Dermis blood vessel endothelial cell (primary cell): Measurements from ENCODE around the gene DCAF7. TPM values are rescaled to one million over a fixed set of nuclear protein-coding genes. Genes with fewer than 3 reads are reported as not detected.

ENCODE experiments used
- DNase-seq: peaks from one replicate; pipeline ENCODE4 v3.0.0; 2010
- total RNA-seq: library from RNA; depleted of rRNA; stranded (reverse); fragments of >200 nt; gene quantifications from 2 replicates; pipeline ENCODE4 v1.2.3, GENCODE V29; 2014

The DCAF7 gene
- total RNA-seq, 1 donor from 2014 or later: 27.9 TPM

DNA sequence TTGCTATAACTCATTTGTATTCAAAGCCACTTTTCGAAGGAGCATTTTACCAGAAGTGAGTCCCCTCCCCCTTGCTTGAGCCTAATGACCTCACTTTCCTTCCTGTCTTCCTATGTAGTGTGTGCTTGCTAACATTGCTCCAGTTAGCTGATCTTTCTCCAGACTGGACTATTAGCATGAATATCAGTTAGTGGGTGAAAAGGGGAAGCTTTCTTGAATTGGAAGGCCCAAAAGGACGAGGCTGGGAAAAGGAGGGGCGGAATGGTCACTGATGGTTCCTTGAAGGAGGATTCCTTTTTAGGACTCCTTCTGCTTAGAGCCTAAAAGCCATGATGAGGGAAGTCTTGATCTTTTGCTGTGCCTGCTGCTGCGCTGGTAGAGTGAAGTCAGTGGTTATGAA is 83.9 kb downstream of the DCAF7 start:
- peak; percentile 81 for DNase-seq

DNA sequence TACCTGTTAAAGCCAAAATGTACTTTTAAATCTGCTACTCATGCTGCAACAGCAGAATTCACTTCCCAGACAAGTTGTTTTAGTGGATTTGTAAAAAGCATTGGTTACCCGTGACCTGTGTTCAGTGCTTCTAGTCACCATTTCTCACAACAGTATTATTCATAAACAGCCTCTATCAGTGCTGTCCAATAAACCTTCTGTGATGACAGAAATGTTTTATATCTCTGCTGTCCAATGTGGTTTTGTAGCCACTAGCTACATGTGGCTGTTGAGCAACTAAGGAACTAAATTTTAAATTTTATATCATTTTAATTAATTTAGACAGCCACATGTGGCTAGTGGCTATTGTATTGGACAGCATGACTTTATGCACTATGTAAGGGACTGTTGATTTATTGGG is 84.5 kb downstream of the DCAF7 start:
- no peak for DNase-seq

- DNase-seq: no peak
These were observed 85.0 kb downstream of the DCAF7 start for GRCh38 chr17:63635290-63635689.

DNA sequence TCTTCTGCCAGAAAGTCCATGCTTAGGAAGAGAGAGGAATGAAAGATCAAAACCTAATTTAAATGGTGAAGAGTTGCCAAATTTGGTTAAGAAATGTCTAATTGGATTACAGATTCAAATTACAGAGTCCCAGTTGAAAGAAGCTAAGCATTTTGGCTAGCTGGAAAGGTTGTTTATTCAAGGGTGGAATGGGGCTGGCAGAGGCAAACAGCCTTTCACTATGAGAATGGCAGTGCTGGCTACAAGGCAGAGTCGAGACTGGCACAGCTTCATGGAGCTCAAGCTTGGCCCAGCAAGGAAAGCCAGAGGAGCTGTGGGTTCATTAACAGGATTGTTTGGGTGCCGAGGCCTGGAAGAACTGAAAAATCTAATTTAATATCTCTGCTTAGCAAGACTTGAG is 85.5 kb downstream of the DCAF7 start:
- DNase-seq: no peak

GRCh38 chr17:63639125-63639524 is 88.8 kb downstream of the DCAF7 start:
- no peak for DNase-seq

DNA sequence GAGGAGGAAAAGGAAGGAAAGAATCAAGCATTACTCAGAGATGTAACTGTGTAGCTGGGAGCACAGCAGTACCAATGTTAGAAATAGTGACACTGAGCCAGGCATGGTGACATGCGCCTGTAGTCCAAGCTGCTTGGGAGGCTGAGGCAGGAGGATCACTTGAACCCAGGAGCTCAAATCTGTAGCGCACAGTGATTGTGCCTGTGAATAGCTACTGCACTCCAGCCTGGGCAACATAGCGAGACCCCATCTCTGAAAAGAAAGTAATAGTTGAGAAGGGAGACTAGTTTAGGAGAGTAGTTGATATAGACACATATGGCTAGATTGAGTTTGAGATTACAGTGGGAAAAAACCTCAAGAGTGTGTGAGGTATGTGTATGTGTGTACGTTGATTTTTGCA is 89.8 kb downstream of the DCAF7 start:
- DNase-seq: no peak

DNA sequence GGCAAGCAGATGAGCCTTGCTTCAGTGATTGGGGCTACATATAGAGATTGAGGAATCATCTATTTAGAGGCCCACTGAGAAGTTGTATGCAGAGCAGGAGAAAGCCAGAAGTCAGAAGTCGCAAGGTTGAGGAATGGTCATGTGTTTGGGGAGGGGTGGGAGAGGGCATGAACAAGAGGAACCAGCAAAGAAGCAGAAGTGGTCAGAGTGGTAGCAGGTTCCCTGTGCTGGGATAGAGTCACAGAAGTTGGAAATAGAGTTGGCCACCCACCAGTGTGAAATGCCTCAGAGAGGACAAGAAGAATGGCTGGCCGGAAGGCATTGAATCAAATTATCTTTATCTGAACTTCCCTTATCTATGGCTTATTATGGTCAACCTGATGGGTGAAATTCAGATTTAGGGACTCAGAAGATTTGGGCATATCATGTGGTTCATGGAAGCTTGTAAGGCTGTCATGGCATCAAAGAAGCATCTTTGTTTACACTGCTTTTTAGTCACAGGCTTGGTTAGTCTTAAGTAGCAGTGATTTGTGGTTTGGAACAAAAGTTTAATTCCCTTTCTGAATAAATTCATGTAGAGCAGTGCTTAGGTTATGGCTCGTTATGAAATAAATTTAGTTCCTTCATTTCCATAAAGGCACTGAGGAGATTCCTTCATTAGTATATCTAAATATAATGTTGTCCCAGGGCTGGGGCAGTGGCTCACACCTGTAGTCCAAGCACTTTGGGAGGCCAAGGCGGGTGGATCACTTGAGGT is 91.6 kb downstream of the DCAF7 start:
- DNase-seq: no peak

Other genes starting within 250 kb of the DCAF7 start
- gene CYB561, start 104.2 kb upstream of the DCAF7 start, total RNA-seq: 33.4 and 35.9 TPM in 2 replicates
- 155 and 366 TPM in 2 replicates for gene ACE, start 73.4 kb upstream of the DCAF7 start, total RNA-seq
- 0.05 TPM in 1 of 2 replicates, not detected in the other for gene KCNH6, start 27.1 kb upstream of the DCAF7 start, total RNA-seq
- 15.5 and 24.3 TPM in 2 replicates for gene TACO1, start 50.4 kb downstream of the DCAF7 start, total RNA-seq
- 138 and 207 TPM in 2 replicates for gene MAP3K3, start 71.9 kb downstream of the DCAF7 start, total RNA-seq
- gene LIMD2, start 149.6 kb downstream of the DCAF7 start, total RNA-seq: 46.5 and 64.4 TPM in 2 replicates
- 26.5 and 27.5 TPM in 2 replicates for gene STRADA, start 191.3 kb downstream of the DCAF7 start, total RNA-seq
- 109 and 164 TPM in 2 replicates for gene CCDC47, start 223.1 kb downstream of the DCAF7 start, total RNA-seq
- gene DDX42, start 223.7 kb downstream of the DCAF7 start, total RNA-seq: 71.6 and 81.5 TPM in 2 replicates